HG03565 (cell line): Measurements from ENCODE around the gene SSTR4.

Experiments used
- ATAC-seq: cut with Tn5 transposase; IDR thresholded peaks from one replicate; pipeline ENCODE4 v1.9.1; 2021; ENCODE audit warnings: mild to moderate bottlenecking, moderate library complexity; ENCODE audit not compliant: unreplicated experiment

The SSTR4 gene

DNA sequence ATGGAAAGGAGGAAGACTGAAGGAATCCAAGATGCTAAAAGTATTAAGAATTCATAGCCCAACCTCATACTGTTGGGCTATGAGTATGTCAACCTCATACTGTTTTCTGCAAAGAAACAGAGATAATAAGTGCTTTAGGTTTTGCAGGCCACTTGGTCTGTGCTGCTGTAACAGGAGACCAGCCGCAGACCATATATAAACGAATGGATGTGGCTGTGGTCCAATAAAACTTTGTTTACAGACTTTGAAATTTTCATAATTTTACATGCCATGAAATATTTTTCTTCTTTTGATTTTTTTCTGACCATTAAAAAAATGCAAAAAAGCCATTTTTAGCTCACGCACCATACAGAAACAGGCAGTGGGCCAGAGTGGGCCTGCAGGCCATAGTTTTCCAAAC, 28.1 kb downstream of the SSTR4 start:
- ATAC-seq, result no peak

DNA sequence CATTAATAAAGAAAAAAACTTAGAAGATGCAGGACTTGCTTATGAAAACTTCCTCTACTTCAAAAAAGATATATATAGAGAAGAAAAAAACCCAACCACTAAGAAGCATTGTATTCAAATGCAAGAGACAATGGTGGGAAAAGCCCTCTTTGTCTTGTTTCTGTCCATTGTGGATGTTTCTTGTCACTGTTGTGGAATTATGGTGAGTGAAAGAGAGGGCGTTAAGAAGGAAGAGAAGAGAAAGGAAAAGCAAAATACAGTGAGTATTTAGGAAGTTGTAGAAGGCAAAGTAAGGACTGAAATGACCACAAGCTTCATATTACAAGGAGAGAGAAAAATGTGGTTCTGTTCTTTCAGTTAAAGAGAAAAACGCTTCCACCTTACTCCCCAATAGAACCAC, 28.5 kb downstream of the SSTR4 start:
- no peak for ATAC-seq

DNA sequence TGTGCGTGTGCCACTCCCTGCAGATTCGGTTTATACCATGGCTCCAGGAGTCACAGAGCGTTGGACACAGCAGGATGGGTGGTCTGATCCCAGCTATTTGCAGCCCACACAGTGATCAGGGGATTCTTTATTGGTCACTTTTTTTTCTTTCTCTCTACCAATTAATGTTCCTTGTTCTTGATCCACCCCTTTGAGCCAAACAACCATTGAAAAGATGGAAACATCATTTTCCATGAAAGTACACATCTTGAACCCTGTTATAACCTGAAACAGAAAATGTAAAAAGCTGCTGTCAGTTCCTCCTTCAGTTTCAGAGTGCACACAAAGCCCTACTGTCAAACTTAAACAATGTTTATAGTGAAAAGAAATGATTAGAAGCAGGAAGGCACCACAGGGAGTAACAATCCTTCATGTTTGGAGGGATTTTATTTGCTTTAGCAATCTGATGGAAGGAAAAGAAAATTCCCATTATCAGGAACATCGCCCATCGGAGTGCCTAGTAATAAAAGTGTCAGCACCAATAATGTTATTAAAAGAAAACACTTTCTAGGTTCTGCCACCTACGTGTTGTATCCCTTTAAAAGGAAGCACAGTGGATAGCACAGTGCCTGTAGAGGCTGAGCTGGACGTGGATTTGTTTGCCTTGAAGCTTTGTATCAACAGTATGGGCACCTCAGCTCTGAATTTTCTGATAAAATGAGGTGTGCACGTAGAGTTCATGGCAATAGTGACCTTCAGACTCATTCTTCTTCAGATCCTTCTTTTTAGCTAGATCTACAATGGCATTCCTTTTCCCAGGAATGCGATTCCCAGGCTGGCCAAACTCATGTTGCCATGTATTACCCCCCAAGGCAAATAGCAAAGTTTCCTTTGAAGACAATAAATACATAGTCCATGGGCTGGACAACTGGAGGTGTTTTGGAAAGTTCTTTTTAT, 30.4 kb downstream of the SSTR4 start:
- ATAC-seq, result no peak

DNA sequence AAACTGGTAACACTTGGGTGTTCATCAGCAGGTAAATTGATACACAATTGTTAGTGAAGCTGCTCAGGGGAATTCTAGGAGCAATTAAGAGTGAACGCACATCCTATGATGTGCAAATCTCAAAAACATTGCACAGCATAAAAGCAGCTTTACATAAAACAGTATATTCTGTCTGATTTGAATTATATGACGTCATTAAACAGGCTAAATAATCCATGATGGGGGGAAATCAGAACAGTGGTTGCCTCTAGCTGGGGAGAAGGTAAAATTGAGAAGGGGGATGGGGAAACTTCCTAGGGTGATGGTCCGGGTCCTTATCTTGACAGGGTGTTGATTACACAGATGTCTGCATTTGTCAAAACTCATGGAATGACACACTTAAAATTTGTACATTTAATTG, 31.7 kb downstream of the SSTR4 start:
- ATAC-seq, result no peak

DNA sequence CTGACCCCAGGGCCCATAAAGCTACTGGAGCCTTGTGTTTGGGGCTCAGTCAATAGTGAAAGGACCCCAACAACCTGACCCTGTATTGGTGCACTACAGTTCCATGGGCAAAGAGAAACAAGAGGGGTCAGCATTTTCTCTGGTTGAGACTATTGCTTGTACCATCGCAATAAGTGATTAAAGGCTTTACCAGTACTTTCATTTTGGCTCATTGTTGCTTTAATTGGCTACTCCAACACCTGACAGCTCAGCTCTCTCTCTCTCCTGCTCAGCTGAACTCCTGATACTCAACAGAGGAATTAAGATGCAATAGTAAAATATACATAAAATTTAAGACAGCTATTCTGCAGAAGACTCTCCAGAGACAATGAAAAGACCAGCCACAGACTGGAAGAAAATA, 33.2 kb downstream of the SSTR4 start:
- ATAC-seq, result no peak

DNA sequence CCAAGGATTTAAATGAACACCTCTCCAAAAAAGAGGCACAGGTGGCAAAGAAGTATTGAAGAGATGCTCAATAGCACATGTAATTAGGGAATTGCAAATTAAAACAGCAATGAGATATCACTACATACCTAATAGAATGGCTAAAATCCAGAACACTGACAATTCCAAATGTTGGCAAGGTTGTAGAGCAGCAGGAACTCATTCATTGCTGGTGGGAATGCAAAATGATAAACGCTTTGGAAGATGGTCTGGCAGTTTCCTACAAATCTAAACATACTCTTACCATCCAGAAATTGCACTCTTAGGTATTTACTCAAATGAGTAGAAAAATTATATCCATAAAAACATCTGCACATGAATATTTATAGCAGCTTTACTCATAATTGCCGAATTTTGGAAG, 34.0 kb downstream of the SSTR4 start:
- ATAC-seq, result no peak

DNA sequence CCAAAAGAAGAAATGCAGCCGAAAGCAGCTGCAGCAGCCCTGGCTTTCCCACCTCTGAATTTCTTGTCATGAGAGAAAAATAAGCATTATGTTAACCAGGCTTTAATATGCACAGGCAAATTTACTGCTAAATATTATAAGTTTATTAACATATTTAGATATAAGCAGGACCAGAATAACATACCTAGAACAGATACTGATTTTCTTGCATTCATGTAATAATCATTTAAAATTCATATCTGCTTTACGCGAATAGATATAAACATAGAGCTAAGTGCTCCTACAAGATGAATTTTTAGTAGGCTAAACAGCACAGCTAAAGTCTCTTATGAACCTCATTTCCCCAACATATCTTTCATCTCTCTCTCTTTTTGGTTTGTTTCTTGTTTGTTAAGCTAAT, 36.3 kb downstream of the SSTR4 start:
- ATAC-seq, result no peak

DNA sequence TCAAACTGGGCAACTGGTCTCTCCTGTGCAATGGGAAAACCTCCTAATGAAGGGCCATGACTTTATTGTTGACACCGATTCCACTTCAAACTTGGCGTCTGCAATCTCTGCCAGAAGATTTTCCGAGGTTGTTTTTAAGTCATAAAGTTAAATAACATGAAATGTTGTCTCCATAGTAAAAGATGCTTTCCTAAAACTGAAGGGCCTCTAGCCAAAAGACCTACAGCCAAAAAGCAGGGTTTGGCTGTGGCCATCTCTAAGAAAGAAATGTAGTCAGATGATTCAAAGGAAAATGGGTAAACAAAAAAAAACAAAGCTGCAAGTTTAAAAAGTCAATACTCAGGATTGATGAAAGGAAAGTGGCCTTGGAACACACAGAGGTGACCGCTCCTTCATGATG, 36.9 kb downstream of the SSTR4 start:
- no peak for ATAC-seq

DNA sequence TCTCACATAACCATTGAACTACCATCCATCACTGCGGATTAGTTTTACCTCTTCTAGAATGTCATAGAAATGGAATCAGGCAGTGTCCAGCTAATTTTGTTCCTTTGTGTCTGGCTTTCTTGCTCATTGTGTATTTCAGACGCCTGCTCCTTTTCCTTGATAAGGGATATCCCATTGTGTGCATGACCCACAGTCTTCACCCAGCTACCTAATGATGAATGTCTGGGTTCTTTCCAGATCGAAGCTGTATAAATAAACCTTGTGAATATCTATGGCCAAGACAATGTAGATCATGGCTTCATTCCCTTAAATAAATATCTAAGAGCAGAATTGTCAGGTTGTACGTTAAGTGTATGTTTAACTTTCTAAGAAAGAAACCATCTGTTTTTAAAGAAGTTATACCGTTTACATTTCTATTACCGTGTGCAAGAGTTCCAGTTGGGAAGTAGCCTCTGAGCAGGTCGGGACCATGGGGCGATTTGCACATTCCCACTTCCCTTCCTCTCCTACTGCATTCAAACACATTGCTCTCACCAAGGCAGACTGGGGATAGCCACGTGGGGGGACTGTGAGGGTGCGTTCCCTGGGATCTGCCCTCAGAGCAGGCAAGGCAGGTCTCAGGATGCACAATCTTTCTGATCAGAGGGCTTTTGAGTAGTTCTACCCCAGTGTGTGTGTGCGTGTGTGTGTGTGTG, 37.9 kb downstream of the SSTR4 start:
- no peak for ATAC-seq

DNA sequence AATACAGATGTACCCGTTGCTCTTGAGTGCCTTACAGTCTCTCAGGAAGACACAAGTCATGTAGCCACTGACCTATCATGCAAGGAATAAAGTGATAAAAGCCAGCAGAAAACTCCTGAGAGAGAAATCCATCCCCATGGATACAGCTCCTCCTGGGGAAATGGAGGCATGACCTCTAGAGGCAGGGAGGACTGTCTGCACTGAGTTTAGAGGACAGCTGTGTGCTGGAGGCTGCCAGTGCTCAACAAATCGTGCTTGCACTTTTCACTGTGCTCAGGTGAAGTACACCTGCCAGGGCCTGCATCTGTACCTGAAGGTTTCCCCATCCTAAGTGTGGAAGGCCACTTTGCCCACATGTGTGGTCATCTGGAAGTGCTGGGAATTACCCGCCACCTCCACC, 38.9 kb downstream of the SSTR4 start:
- ATAC-seq, result no peak

DNA sequence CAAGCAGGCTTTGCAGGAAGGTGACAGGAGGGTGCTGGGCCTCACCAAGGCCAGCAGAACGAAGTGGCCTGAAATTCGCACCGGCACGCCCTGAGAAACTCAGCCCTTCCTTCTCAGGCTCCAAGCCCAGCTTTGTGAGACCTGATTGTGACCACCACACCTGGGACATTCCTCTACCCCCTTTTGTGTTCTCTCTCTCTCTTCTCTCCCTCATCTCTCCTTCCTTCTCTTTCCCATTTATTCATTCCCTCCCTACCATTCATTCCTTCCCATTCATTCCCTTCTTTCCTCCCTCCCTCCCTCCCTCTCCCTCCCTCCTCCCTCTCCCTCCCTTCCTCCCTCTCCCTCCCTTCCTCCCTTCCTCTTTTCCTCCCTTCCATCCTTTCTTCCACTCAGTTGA, 42.2 kb downstream of the SSTR4 start:
- no peak for ATAC-seq

DNA sequence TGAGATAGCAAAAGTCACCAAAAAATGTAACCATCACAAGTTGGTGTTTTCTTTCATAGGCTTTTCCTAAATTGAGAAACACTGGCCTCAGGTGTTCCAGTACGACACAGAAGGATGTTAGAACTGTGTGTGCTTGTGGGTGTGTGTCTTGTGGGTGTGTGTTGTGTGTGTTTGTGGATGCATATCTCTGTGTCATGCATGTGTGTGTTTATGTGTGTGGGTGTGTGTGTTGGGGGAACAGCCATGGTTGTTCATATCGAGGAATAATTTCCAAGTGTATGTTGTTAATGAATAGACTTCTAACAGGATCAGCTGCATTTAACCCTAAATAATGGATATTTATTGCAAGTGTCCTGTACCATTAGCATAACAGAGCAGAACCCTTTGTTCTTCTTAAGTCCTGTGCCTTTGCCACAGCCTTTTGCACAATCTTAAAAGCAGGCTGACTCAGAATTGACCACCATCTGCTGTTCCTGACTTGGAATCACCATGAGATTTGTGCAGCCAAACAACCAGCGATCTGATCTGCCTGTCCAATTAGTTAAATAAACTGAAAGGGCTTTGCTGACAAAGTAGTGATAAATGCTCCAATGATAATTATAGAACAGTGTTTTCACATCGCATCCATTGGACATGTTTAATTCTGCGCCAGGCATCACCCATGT, 43.4 kb downstream of the SSTR4 start:
- no peak for ATAC-seq

DNA sequence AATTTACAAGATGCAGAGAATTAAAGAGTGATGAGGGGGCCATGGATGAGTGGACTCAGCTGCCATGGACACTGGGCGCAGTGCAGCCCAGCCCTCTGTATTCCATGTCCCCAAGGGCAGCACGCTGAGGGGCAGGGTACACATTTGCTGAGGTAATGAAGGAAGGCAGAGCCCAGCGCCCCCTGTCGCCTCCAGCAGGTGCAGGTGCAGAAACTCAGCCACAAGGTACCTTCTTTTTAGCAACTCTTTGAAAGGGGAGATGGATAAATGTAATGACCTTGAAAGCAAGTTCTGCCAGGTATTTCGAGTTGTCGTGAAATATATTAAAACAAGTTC, 43.9 kb downstream of the SSTR4 start:
- ATAC-seq, result no peak

DNA sequence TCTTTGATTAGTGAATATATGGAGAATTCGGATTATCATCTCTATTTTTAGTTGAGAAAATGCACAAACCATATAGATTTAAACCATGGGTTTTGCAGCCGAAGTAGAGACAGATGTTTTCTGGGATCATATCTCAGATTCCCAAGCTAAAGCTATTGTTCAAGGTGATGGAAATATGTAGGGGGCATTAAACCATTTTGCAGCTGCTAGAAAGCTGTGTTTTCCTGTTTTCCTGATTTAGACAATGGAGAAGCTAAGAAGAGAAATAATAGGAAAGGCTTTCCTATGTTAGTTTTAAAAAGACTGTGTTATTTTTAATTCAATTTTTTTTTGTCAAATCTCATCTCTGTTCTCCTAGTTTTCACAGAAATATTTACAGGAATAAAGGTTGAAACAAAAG, 44.8 kb downstream of the SSTR4 start:
- ATAC-seq, result no peak

DNA sequence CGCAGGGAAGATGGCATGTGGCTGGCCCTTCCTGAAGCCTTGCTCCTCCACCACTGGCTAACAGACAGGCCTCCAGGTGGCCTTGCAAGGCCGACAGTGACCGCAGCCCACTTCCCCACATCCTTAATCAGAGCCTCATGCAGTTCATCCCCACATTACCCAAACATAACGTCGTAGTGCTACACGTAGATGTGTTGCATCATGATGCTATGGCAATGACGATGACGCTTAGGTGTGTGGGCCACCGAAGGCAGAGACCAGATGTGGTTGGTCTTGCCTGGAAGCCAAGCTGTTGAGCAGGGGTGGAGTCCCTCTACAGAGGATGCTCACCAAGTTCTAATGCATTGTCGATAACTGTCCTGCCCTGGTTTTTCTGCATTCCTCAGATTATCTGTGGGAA, 45.4 kb downstream of the SSTR4 start:
- no peak for ATAC-seq

DNA sequence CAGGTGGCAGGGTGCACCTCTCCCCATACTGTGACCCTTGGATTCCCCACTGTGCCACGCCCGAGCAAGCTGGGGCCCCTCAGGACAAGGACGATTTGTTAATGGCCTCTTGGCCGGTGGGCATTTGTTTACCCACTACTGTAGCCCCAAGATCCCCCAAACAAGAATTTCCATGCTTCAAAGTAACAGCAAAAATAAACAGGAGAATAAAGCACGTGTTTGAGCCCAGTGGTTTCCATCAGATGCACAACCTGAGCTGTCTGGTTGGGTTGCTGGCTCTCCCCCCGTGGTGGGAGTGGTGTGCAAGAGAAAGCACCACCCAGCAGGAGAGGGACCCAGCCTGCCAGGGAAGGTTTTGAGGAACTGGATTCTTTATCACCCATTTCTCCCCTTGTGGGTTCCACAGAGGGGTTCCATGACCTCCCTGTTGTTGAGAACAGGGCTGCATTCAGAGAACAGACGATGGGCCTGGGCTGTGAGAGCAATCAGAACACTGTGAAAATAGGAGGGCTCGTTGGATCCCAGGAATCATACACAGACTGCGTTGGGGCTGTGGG, 46.2 kb downstream of the SSTR4 start:
- no peak for ATAC-seq

DNA sequence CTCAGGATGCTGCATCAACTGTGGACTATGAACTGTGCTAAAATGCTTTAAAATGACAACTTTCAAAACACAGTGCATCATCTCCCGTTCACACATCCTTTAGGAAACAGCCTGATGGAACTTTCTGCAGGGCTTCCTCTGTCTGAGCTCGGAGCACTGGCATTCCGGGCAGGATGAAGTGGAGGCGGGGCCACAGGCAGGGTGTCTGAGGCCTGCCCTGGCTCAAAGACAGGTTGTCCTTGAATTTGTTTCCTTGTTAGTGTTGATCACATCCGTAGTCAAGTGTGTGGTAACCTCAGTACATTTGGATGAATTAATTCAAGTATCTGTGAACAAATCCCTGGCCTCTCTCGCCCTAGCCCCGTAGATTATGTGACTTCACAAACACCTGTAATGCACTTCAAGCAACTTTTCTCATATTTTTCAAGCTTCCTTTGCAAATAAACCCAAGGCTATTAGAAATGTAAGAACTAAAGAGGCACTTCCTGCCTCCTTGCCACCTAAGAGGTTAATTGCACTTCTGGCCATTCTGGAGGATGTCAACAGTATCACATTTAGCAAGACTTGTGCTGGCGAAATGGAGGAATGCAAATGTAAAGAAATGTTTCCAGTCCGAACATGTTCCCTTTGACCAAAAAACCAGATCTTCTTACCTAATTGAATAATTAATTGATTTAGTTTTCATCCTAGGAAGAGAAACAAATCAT, 47.9 kb downstream of the SSTR4 start:
- ATAC-seq, result no peak

DNA sequence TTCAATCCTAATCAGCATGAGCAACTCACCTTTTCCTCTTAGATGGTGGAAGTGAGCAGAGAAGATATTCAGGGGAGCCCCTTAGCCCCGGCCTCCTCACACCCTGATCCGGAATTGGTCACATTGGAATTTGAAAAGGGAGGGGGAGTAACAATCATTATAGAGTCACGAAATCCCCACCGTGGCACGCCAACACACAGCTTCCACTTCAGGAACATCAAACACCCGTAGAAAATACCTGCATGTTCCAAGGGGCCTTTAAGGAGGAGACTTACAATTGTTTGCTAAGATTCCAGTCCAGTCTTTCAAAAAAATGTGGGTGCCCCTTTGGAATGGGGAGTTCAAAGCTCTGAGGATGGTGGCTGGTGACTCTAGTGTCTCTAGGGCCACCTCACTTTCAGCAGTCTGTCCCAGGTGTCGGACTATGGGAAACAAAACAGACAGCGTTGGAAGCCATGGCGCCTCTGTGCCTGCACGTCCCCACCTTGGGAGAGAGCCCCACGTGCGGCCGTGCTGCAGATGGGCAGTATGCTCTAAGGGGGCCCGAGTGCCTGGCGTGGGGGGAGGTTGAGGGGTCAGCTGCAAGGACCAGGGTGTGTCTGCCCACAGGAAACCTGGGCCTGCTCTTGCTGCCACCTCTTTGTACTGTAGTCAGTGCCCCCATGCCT, 48.6 kb downstream of the SSTR4 start:
- no peak for ATAC-seq

DNA sequence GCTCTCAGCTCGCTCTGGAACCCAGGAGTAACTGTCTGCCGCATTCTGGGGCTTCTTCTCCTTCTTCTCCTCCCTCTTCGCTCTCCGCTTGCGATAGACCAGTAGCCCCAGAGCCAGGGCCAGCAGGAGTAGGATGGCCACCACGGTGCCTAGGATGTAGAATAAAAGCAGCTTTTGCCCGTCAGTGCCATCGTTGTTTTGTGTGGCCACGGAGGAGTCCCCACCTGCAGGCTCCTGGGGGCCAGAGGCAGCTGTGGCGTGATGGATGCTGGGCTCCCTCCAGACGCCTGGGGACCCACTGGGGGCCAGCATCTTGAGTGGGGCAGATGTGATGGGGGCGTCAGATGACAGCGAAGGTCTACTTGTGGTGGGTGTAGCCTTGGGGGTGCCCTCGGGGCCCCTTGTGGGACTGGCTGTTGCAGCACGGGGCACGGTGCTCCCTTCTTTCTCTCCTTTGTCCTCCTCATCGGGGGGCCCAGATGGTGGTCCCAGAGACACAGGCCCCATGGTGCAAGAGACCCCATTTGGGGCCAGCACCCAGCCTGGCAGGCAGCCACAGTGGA, 49.3 kb downstream of the SSTR4 start:
- no peak for ATAC-seq

DNA sequence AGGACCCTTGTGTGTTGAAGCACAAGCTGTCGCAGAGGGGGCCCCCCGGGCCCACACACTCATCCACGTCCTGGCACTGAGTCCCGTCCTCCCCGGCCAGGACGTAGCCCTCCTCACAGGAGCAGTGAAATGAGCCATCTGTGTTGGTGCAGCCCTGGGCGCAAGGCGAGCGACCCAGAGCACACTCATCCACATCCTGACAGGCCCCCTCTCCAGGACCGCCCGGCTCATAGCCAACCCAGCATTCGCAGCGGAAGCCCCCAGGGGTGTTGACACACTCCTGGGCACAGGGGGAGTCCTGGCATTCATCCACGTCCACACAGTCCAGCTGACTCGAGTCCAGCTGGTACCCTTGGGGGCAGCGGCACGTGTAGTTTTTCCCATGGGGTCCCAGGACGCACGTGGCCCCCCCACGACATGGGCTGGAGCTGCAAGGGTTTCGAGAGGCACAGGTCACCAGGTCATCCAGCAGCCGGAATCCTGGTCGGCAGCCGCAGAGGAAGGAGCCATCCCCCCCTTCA, 49.8 kb downstream of the SSTR4 start:
- ATAC-seq, result no peak
